ENCODE measurements around the gene LRRFIP1. TPM values are rescaled to one million over a fixed set of nuclear protein-coding genes. Genes with fewer than 3 reads are reported as not detected.

LRRFIP1 gene
- total and polyA plus RNA-seq, 2 donors (not counting 3 experiments of a cell fraction or from before 2014, with no cell fraction given), result 39.2 to 179 TPM

GRCh38 chr2:237692601-237693290, 65.4 kb downstream of the LRRFIP1 start:
- TF ChIP-seq MAX (IDR thresholded peaks at IDR 0.05; ENCODE audit: insufficient read depth, insufficient read length), result peak; percentile 40
- no peak for TF ChIP-seq POLR2A (IDR thresholded peaks at IDR 0.05; ENCODE audit: low read depth, low read length)
- TF ChIP-seq JUN (IDR thresholded peaks at IDR 0.05; ENCODE audit: borderline replicate concordance, insufficient read depth, insufficient read length, low read depth), result no peak
- TF ChIP-seq MYC (IDR thresholded peaks at IDR 0.05; ENCODE audit: low read depth, low read length), result peak; percentile 52
- H3K4me2 ChIP-seq (ENCODE audit: insufficient read depth, low read length), result peak overlapping the region; percentile 86
- ChIA-PET CTCF (interaction anchor here (0.7 to 4.6 kb wide), 7 partner anchors 10 to 111 kb away, joined by 3 to 42 read pairs (median 5); no protein-coding TSS in a partner anchor), POLR2A (interaction anchor here (1.2 kb wide), 1 partner anchor 15 kb away, joined by 3 read pairs; no protein-coding TSS in a partner anchor)
- peaks cover 60% of the 10 kb centered on the region for H3K4me1 ChIP-seq (ENCODE audit: control insufficient read depth, extremely low read depth, insufficient read depth, low read length)
- intact Hi-C loops (cut with micrococcal nuclease) (loop anchor here (1.0 to 2.0 kb wide), 3 partner anchors 23 to 90 kb away; no protein-coding TSS in a partner anchor), dilution Hi-C loops (cut with MboI; ENCODE audit: extremely low pct_ligation_motif_present, low sequenced_read_pairs) (no loop called here)
- TSS peak; percentile 37 for BruUV-seq (replicated peaks)
- H3K9me1 ChIP-seq (replicated peaks; ENCODE audit: control insufficient read depth, extremely low read depth, insufficient read depth, low read length), result no peaks in the 10 kb centered on the region
- FAIRE-seq, result peak; percentile 60
- H3K79me2 ChIP-seq (ENCODE audit: control insufficient read depth, insufficient read depth, low read length), result peaks cover 49% of the 10 kb centered on the region
- peak; percentile 52 for DNase-seq (ENCODE audit: low read depth, low spot score)
- H3K27ac ChIP-seq (ENCODE audit: insufficient read depth, low read depth, low read length), result peak overlapping the region; percentile 87
- no peak overlapping the region for H2AFZ ChIP-seq (ENCODE audit: low read depth, low read length)
- peak overlapping the region; percentile 81 to 86 (median 84) for H3K4me3 ChIP-seq (replicated peaks in 1 of 3; ENCODE audit: insufficient read depth in 1 of 3, low read depth in 1 of 3, low read length in 3 of 3)
- H3K27me3 ChIP-seq (ENCODE audit: control insufficient read depth in 2 of 2, insufficient read depth in 2 of 2, low read length in 2 of 2), result no peaks in the 10 kb centered on the region
- no peaks in the 10 kb centered on the region for H3K9me3 ChIP-seq (replicated peaks; ENCODE audit: control insufficient read depth, insufficient read depth, low read length)
- H3K9ac ChIP-seq (replicated peaks; ENCODE audit: extremely low read depth, insufficient read depth, low read length), result peak overlapping the region; percentile 95
- no peaks in the 10 kb centered on the region for H4K20me1 ChIP-seq (replicated peaks; ENCODE audit: control insufficient read depth, extremely low read depth, insufficient read depth, low read length)
- no peaks in the 10 kb centered on the region for H3K36me3 ChIP-seq (ENCODE audit: control insufficient read depth in 2 of 2, extremely low read depth in 1 of 2, insufficient read depth in 2 of 2, low read length in 2 of 2)

- Histone ChIP-seq H3K4me3 (replicated peaks in 1 of 3; ENCODE audit: insufficient read depth in 1 of 3, low read depth in 1 of 3, low read length in 3 of 3) (peak overlapping the region; percentile 81 to 86 (median 84)), H3K9me3 (replicated peaks; ENCODE audit: control insufficient read depth, insufficient read depth, low read length) (no peaks in the 10 kb centered on the region), H3K27me3 (ENCODE audit: control insufficient read depth in 2 of 2, insufficient read depth in 2 of 2, low read length in 2 of 2) (no peaks in the 10 kb centered on the region), H3K36me3 (ENCODE audit: control insufficient read depth in 2 of 2, extremely low read depth in 1 of 2, insufficient read depth in 2 of 2, low read length in 2 of 2) (no peaks in the 10 kb centered on the region), H3K9ac (replicated peaks; ENCODE audit: extremely low read depth, insufficient read depth, low read length) (peak overlapping the region; percentile 95), H2AFZ (ENCODE audit: low read depth, low read length) (no peak overlapping the region), H3K4me2 (ENCODE audit: insufficient read depth, low read length) (peak overlapping the region; percentile 86), H4K20me1 (replicated peaks; ENCODE audit: control insufficient read depth, extremely low read depth, insufficient read depth, low read length) (peaks cover under 1% of the 10 kb centered on the region), H3K4me1 (ENCODE audit: control insufficient read depth, extremely low read depth, insufficient read depth, low read length) (peaks cover 67% of the 10 kb centered on the region), H3K9me1 (replicated peaks; ENCODE audit: control insufficient read depth, extremely low read depth, insufficient read depth, low read length) (no peaks in the 10 kb centered on the region), H3K79me2 (ENCODE audit: control insufficient read depth, insufficient read depth, low read length) (peaks cover 56% of the 10 kb centered on the region), H3K27ac (ENCODE audit: insufficient read depth, low read depth, low read length) (peak overlapping the region; percentile 87)
- ChIA-PET CTCF (interaction anchor here (0.6 to 4.6 kb wide), 7 partner anchors 9 to 54 kb away, joined by 3 to 42 read pairs (median 5); no protein-coding TSS in a partner anchor), POLR2A (interaction anchor here (1.0 to 1.2 kb wide), 2 partner anchors 11 to 16 kb away, joined by 3 read pairs; no protein-coding TSS in a partner anchor)
- DNase-seq (ENCODE audit: low read depth, low spot score) (peak; percentile 62), FAIRE-seq (peak; percentile 87)
- peak; percentile 48 for TF ChIP-seq JUN (IDR thresholded peaks at IDR 0.05; ENCODE audit: borderline replicate concordance, insufficient read depth, insufficient read length, low read depth)
- no peak for TF ChIP-seq MAX (IDR thresholded peaks at IDR 0.05; ENCODE audit: insufficient read depth, insufficient read length)
- no peak for TF ChIP-seq MYC (IDR thresholded peaks at IDR 0.05; ENCODE audit: low read depth, low read length)
- no peak for TF ChIP-seq POLR2AphosphoS5 (IDR thresholded peaks at IDR 0.05; ENCODE audit: insufficient read depth, low read depth, low read length)
- TF ChIP-seq GATA2 (IDR thresholded peaks at IDR 0.05; ENCODE audit: insufficient read depth, insufficient read length, low read depth, low read length), result peak; percentile 22
- peak; percentile 62 for TF ChIP-seq FOS (IDR thresholded peaks at IDR 0.05; ENCODE audit: borderline replicate concordance, insufficient read depth, low read length)
- no peak for TF ChIP-seq POLR2A (IDR thresholded peaks at IDR 0.05; ENCODE audit: low read depth, low read length)
- no peak for TF ChIP-seq CTCF (IDR thresholded peaks at IDR 0.05; ENCODE audit: extremely low read depth in 1 of 2, insufficient read depth in 1 of 2, low read depth in 1 of 2, low read length in 2 of 2)
- no peak for TF ChIP-seq EZH2 (IDR thresholded peaks at IDR 0.05; ENCODE audit: borderline replicate concordance, low read depth, low read length, severe bottlenecking)
- intact Hi-C loops (cut with micrococcal nuclease), result loop anchor here (1.0 to 2.0 kb wide), 3 partner anchors 22 to 91 kb away; no protein-coding TSS in a partner anchor
- dilution Hi-C loops (cut with MboI; ENCODE audit: extremely low pct_ligation_motif_present, low sequenced_read_pairs), result no loop called here
- no TSS peak for BruUV-seq (replicated peaks)
These were observed 66.1 kb downstream of the LRRFIP1 start for GRCh38 chr2:237693291-237693994.

Data from endothelial cell of umbilical vein (primary cell).